SK-N-SH (cell line): ENCODE measurements around the gene PRRX2. TPM values are rescaled to one million over a fixed set of nuclear protein-coding genes. Genes with fewer than 3 reads are reported as not detected.

Source experiments
- CTCF ChIA-PET: fragments of 300-600, 350-600 bp; formaldehyde crosslinking; extraction: SDS; loops from one replicate; lab custom pipeline; 2021; lab: Yijun Ruan, JAX
- POLR2A ChIA-PET: fragments of 350-600 bp; sonication (Branson Sonifier 250); formaldehyde crosslinking; extraction: SDS; loops from one replicate; lab custom pipeline; 2020; ENCODE audit warnings: antibody characterized with exemption, inconsistent platforms; lab: Yijun Ruan, JAX
- DNase-seq: peaks from one replicate; pipeline ENCODE4 v3.0.0; 2012
- H2AFZ ChIP-seq: fragments of 200-600 bp; sonication (generic); 2 replicates; pipeline ENCODE4 v1.8.1; 2016; ENCODE audit warnings: antibody characterized with exemption, mild to moderate bottlenecking, low read depth
- H3F3A ChIP-seq: fragments of 200-600 bp; sonication (generic); replicated peaks from 2 replicates; pipeline ENCODE3; 2016; ENCODE audit warnings: antibody characterized with exemption, mild to moderate bottlenecking; ENCODE audit not compliant: insufficient read depth
- H3K27ac ChIP-seq, 2 experiments: fragments of 200-500 bp in 1 of 2; fragments of 200-600 bp in 1 of 2; sonication (Bioruptor generic) in 1 of 2; sonication (generic), shearing (Covaris generic) in 1 of 2; 2 replicates each; pipeline versions ENCODE4 v1.5.1 to v1.6.1; 2014 to 2016; ENCODE audit warnings: low read depth in 2 of 2, inconsistent platforms in 1 of 2, low read length in 1 of 2, mild to moderate bottlenecking in 1 of 2, mixed read lengths in 1 of 2
- H3K27me3 ChIP-seq: fragments of 200-600 bp; sonication (generic), shearing (Covaris generic); 2 replicates; pipeline ENCODE4 v1.6.1; 2016; ENCODE audit warnings: mixed run types; ENCODE audit not compliant: insufficient read depth
- H3K36me3 ChIP-seq, 2 experiments: fragments of 200-500 bp in 1 of 2; fragments of 200-600 bp in 1 of 2; sonication (Bioruptor generic) in 1 of 2; sonication (generic) in 1 of 2; replicated peaks in 1 of 2; 2 replicates each; pipeline versions ENCODE3 to v1.5.1; 2014 to 2016; ENCODE audit warnings: low read length in 1 of 2, mild to moderate bottlenecking in 1 of 2; ENCODE audit not compliant: insufficient read depth in 2 of 2, control insufficient read depth in 1 of 2
- H3K4me1 ChIP-seq, 2 experiments: fragments of 200-500 bp in 1 of 2; fragments of 200-600 bp in 1 of 2; sonication (Bioruptor generic) in 1 of 2; sonication (generic), shearing (Covaris generic) in 1 of 2; 2 replicates each; pipeline versions ENCODE4 v1.5.1 to v1.6.1; 2014 to 2016; ENCODE audit warnings: low read depth in 1 of 2, low read length in 1 of 2, mixed run types in 1 of 2; ENCODE audit not compliant: insufficient read depth in 2 of 2, control insufficient read depth in 1 of 2
- H3K4me2 ChIP-seq: fragments of 200-600 bp; sonication (generic), shearing (Covaris generic); 2 replicates; pipeline ENCODE4 v1.6.1; 2017; ENCODE audit warnings: mixed run types
- H3K4me3 ChIP-seq, 2 experiments: fragments of 200-500 bp in 1 of 2; fragments of 200-600 bp in 1 of 2; sonication (Bioruptor generic) in 1 of 2; sonication (generic), shearing (Covaris generic) in 1 of 2; 2 replicates each; pipeline versions ENCODE4 v1.5.1 to v1.8.1; 2014 to 2016; ENCODE audit warnings: low read depth in 2 of 2, inconsistent platforms in 1 of 2, low read length in 1 of 2, mild to moderate bottlenecking in 1 of 2, mixed read lengths in 1 of 2, moderate library complexity in 1 of 2
- H3K79me2 ChIP-seq: fragments of 200-600 bp; sonication (generic); 2 replicates; pipeline ENCODE4 v1.8.1; 2017; ENCODE audit warnings: mild to moderate bottlenecking; ENCODE audit not compliant: insufficient read depth
- H3K9ac ChIP-seq: fragments of 200-600 bp; sonication (generic); 2 replicates; pipeline ENCODE4 v1.6.1; 2017; ENCODE audit warnings: mixed run types
- H3K9me2 ChIP-seq: fragments of 200-600 bp; sonication (generic); 2 replicates; pipeline ENCODE4 v1.6.1; 2017; ENCODE audit warnings: mixed run types
- H3K9me3 ChIP-seq: fragments of 200-600 bp; sonication (generic); 2 replicates; pipeline ENCODE4 v1.6.1; 2017; ENCODE audit warnings: mixed run types, mild to moderate bottlenecking, moderate library complexity
- H4K20me1 ChIP-seq: fragments of 200-600 bp; sonication (generic); 2 replicates; pipeline ENCODE4 v1.6.1; 2017; ENCODE audit warnings: mild to moderate bottlenecking, mixed run types; ENCODE audit not compliant: insufficient read depth
- CHD2 ChIP-seq: fragments of 150-350 bp; IDR thresholded peaks from 2 replicates; pipeline ENCODE4 v1.6.1; 2018; ENCODE audit warnings: low read length; ENCODE audit not compliant: partially characterized antibody
- ELF1 ChIP-seq: IDR thresholded peaks from 2 replicates; pipeline ENCODE4 v1.4.0; 2012
- EP300 ChIP-seq, 2 experiments: IDR thresholded peaks; 2 replicates each; pipeline versions ENCODE4 v1.4.0 to v1.6.1; 2012; ENCODE audit warnings: borderline replicate concordance in 1 of 2, low read depth in 1 of 2, low read length in 1 of 2
- EZH2phosphoT487 ChIP-seq: fragments of 200-600 bp; sonication (generic); IDR thresholded peaks from 2 replicates; pipeline ENCODE4 v1.6.1; 2017; ENCODE audit warnings: low read depth, mixed run types, mild to moderate bottlenecking, antibody characterized with exemption, moderate library complexity, borderline replicate concordance
- FOSL2 ChIP-seq: IDR thresholded peaks from 2 replicates; pipeline ENCODE4 v1.4.0; 2012; ENCODE audit warnings: low read depth, mild to moderate bottlenecking, moderate library complexity, borderline replicate concordance
- FOXJ3 ChIP-seq: sonication (generic); formaldehyde crosslinking; IDR thresholded peaks from 2 replicates; pipeline ENCODE4 v1.5.1; 2020; ENCODE audit warnings: mild to moderate bottlenecking, missing genetic modification reagents
- FOXM1 ChIP-seq: IDR thresholded peaks from 2 replicates; pipeline ENCODE4 v1.4.0; 2012; ENCODE audit warnings: low read depth, mild to moderate bottlenecking
- GABPA ChIP-seq: IDR thresholded peaks from 2 replicates; pipeline ENCODE4 v1.4.0; 2012; ENCODE audit warnings: low read depth, mild to moderate bottlenecking
- GATA2 ChIP-seq: sonication (generic); formaldehyde crosslinking; IDR thresholded peaks from 2 replicates; pipeline ENCODE4 v1.5.0; 2020; ENCODE audit warnings: mild to moderate bottlenecking, missing genetic modification reagents
- JUND ChIP-seq: IDR thresholded peaks from 2 replicates; pipeline ENCODE4 v1.4.0; 2012
- MEF2A ChIP-seq: IDR thresholded peaks from 2 replicates; pipeline ENCODE4 v1.4.0; 2012; ENCODE audit warnings: low read depth, borderline replicate concordance
- MXI1 ChIP-seq: IDR thresholded peaks from 2 replicates; pipeline ENCODE4 v1.6.1; 2012; ENCODE audit warnings: mild to moderate bottlenecking, low read depth, low read length, improper control_type of control experiment
- NFIC ChIP-seq: IDR thresholded peaks from 2 replicates; pipeline ENCODE4 v1.4.0; 2012; ENCODE audit warnings: borderline replicate concordance
- RAD21 ChIP-seq: IDR thresholded peaks from 2 replicates; pipeline ENCODE4 v1.6.1; 2012; ENCODE audit warnings: mild to moderate bottlenecking, low read length
- RFX5 ChIP-seq: IDR thresholded peaks from 2 replicates; pipeline ENCODE4 v1.6.1; 2012; ENCODE audit warnings: mild to moderate bottlenecking, improper control_type of control experiment, low read length
- RXRA ChIP-seq: IDR thresholded peaks from 2 replicates; pipeline ENCODE4 v1.4.0; 2012; ENCODE audit warnings: low read depth, mild to moderate bottlenecking, borderline replicate concordance
- SMC3 ChIP-seq: IDR thresholded peaks from 2 replicates; pipeline ENCODE4 v1.6.1; 2012; ENCODE audit warnings: low read depth, low read length, improper control_type of control experiment
- TAF1 ChIP-seq: IDR thresholded peaks from 2 replicates; pipeline ENCODE4 v1.6.1; 2012; ENCODE audit warnings: low read depth, mild to moderate bottlenecking, low read length, moderate library complexity, borderline replicate concordance
- TCF12 ChIP-seq: IDR thresholded peaks from 2 replicates; pipeline ENCODE4 v1.4.0; 2012
- TEAD4 ChIP-seq: IDR thresholded peaks from 2 replicates; pipeline ENCODE4 v1.4.0; 2012; ENCODE audit warnings: mild to moderate bottlenecking, borderline replicate concordance; ENCODE audit not compliant: insufficient read depth
- YY1 ChIP-seq: IDR thresholded peaks from 2 replicates; pipeline ENCODE4 v1.4.0; 2012; ENCODE audit warnings: low read depth, mild to moderate bottlenecking
- WGBS: methylation state at CpG from one replicate; pipeline ENCODE4 v1.1.6; 2017; ENCODE audit warnings: low lambda C conversion rate; 5-methylcytosine and 5-hydroxymethylcytosine counted together
- polyA plus RNA-seq, 3 experiments: library from polyadenylated mRNA; depleted of rRNA; stranded (reverse); fragments of >200 nt; gene quantifications; 2 replicates each; pipeline ENCODE4 v1.2.3, GENCODE V29; 2012
- TF ChIP-seq, protein P1 (sequence below): IDR thresholded peaks from 2 replicates; pipeline ENCODE4 v1.4.0; 2012; ENCODE audit warnings: low read depth, borderline replicate concordance
- TF ChIP-seq, protein P2 (sequence below): IDR thresholded peaks from 2 replicates; pipeline ENCODE4; 2012
- TF ChIP-seq, protein P3 (sequence below): fragments of 150-350 bp; IDR thresholded peaks from 2 replicates; pipeline ENCODE4 v1.6.1; 2017; ENCODE audit warnings: antibody characterized with exemption, low read length, low read depth, borderline replicate concordance
- TF ChIP-seq, protein P4 (sequence below): fragments of 150-350 bp; IDR thresholded peaks from 2 replicates; pipeline ENCODE4 v1.6.1; 2016; ENCODE audit warnings: mild to moderate bottlenecking, low read depth, low read length

PRRX2 gene
- polyA plus RNA-seq, 1 of the 3 experiments (the other 2 are of a cell fraction): 0.84 TPM

DNA sequence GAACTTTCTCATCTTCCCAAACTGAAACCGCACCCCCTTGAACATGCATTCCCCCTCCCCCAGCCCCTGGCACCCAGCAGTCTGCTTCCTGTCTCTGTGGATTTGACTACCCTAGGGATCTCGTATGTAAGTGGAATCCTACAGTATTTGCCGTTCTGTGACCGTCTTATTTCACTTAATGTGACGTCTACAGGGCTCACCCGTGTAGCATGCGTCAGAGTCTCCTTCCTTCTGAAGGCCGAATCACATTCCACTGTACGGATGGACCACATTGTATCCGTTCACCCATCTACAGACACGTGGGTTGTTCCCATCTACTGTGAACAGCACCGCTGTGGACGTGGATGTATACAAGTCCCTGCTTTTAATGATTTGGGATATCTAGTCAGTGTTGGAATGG is 4.5 kb downstream of the PRRX2 start:
- H3K27me3 ChIP-seq: no peaks in the 10 kb centered on the region
- no peak overlapping the region for H3K4me3 ChIP-seq
- H3F3A ChIP-seq: peaks cover 3% of the 10 kb centered on the region
- no peaks in the 10 kb centered on the region for H3K79me2 ChIP-seq
- no peaks in the 10 kb centered on the region for H3K9me2 ChIP-seq
- no peak for DNase-seq
- no peak overlapping the region for H3K9ac ChIP-seq
- 90% methylated on average over 13 of the region's 13 CpGs for WGBS
- H3K4me1 ChIP-seq: peaks cover 0 to 27% of the 10 kb centered on the region in 2 experiments; a peak in 1 of 4 replicates
- H3K4me2 ChIP-seq: no peak overlapping the region
- no peaks in the 10 kb centered on the region for H3K36me3 ChIP-seq
- H4K20me1 ChIP-seq: no peaks in the 10 kb centered on the region
- ChIA-PET CTCF (no interaction called here), POLR2A (no interaction called here)
- H2AFZ ChIP-seq: no peak overlapping the region
- TF ChIP-seq FOSL2 (no peak), YY1 (no peak), FOXJ3 (CRISPR knock-in tag) (no peak), GATA2 (CRISPR knock-in tag) (no peak), CHD2 (no peak), MEF2A (no peak), MXI1 (no peak), EZH2phosphoT487 (no peak), FOXM1 (no peak), EP300 (IDR thresholded peaks at IDR 0.05; ENCODE audit: borderline replicate concordance in 1 of 2, low read depth in 1 of 2, low read length in 1 of 2) (no peak), TEAD4 (no peak), NFIC (no peak), TCF12 (no peak), ELF1 (no peak), RFX5 (no peak)
- TF ChIP-seq, protein P1, sequence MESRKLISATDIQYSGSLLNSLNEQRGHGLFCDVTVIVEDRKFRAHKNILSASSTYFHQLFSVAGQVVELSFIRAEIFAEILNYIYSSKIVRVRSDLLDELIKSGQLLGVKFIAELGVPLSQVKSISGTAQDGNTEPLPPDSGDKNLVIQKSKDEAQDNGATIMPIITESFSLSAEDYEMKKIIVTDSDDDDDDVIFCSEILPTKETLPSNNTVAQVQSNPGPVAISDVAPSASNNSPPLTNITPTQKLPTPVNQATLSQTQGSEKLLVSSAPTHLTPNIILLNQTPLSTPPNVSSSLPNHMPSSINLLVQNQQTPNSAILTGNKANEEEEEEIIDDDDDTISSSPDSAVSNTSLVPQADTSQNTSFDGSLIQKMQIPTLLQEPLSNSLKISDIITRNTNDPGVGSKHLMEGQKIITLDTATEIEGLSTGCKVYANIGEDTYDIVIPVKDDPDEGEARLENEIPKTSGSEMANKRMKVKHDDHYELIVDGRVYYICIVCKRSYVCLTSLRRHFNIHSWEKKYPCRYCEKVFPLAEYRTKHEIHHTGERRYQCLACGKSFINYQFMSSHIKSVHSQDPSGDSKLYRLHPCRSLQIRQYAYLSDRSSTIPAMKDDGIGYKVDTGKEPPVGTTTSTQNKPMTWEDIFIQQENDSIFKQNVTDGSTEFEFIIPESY: no peak
- TF ChIP-seq, protein P2, sequence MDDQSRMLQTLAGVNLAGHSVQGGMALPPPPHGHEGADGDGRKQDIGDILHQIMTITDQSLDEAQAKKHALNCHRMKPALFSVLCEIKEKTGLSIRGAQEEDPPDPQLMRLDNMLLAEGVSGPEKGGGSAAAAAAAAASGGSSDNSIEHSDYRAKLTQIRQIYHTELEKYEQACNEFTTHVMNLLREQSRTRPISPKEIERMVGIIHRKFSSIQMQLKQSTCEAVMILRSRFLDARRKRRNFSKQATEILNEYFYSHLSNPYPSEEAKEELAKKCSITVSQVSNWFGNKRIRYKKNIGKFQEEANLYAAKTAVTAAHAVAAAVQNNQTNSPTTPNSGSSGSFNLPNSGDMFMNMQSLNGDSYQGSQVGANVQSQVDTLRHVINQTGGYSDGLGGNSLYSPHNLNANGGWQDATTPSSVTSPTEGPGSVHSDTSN: no peak
- H3K27ac ChIP-seq: no peak overlapping the region
- no peaks in the 10 kb centered on the region for H3K9me3 ChIP-seq

DNA sequence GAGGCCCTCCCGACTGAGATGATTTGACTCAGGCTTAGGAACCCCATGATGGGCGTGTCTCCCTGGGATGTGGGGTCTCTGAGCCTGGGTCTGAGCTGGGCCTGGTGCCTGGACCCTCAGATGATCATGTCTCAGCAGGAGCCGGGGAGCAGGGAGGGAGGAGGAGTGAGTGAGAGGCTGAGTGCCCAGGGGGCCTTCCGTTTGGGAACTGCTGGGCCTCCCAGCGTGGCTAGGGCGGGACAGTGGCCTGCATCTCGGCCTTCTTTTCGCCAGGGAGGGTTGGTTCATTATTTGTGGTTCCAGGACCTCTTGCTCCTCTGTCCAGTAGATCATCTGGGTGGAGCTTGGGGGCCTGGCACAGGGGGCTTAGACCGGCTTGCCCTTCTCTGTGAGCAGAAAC is 5.6 kb downstream of the PRRX2 start:
- Histone ChIP-seq H2AFZ (no peak overlapping the region), H3K4me2 (no peak overlapping the region), H3K9me2 (no peaks in the 10 kb centered on the region), H3K4me1 (peaks cover 0 to 39% of the 10 kb centered on the region in 2 experiments; a peak in 1 of 4 replicates), H4K20me1 (no peaks in the 10 kb centered on the region), H3K9ac (no peak overlapping the region), H3K27ac (no peak overlapping the region), H3K36me3 (no peaks in the 10 kb centered on the region), H3K4me3 (no peak overlapping the region), H3K79me2 (no peaks in the 10 kb centered on the region), H3K9me3 (no peaks in the 10 kb centered on the region), H3F3A (peaks cover 3% of the 10 kb centered on the region), H3K27me3 (peaks cover 2% of the 10 kb centered on the region; the same call in 1 of the 2 replicates)
- ChIA-PET POLR2A (no interaction called here), CTCF (interaction anchor here (0.7 to 3.0 kb wide), 4 partner anchors 29 to 119 kb away, joined by 3 to 10 read pairs (median 4); partner anchors contain the start of gene NTMT1)
- 90% methylated on average over 8 of the region's 9 CpGs for WGBS
- TF ChIP-seq, protein P3, sequence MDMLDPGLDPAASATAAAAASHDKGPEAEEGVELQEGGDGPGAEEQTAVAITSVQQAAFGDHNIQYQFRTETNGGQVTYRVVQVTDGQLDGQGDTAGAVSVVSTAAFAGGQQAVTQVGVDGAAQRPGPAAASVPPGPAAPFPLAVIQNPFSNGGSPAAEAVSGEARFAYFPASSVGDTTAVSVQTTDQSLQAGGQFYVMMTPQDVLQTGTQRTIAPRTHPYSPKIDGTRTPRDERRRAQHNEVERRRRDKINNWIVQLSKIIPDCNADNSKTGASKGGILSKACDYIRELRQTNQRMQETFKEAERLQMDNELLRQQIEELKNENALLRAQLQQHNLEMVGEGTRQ: no peak
- TF ChIP-seq SMC3: no peak
- no peak for TF ChIP-seq TAF1
- TF ChIP-seq, protein P4, sequence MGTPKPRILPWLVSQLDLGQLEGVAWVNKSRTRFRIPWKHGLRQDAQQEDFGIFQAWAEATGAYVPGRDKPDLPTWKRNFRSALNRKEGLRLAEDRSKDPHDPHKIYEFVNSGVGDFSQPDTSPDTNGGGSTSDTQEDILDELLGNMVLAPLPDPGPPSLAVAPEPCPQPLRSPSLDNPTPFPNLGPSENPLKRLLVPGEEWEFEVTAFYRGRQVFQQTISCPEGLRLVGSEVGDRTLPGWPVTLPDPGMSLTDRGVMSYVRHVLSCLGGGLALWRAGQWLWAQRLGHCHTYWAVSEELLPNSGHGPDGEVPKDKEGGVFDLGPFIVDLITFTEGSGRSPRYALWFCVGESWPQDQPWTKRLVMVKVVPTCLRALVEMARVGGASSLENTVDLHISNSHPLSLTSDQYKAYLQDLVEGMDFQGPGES: no peak
- no peak for TF ChIP-seq RXRA
- TF ChIP-seq JUND: no peak
- no peak for TF ChIP-seq RAD21
- TF ChIP-seq GABPA: no peak
- no peak for TF ChIP-seq FOXM1
- no peak for TF ChIP-seq TEAD4
- DNase-seq: no peak
